A549 treated with ZK216348 at 1 μM for 4 hours (cell line): ENCODE measurements around the gene SEZ6. TPM values are rescaled to one million over a fixed set of nuclear protein-coding genes. Genes with fewer than 3 reads are reported as not detected.

Source experiments
- total RNA-seq: library from RNA; stranded (reverse); fragments of 200-300 nt; extraction: Qiagen RNA extraction; gene quantifications from 5 replicates; pipeline ENCODE4 v1.2.3, GENCODE V29; 2022; ENCODE audit warnings: low read depth

Gene SEZ6, protein sequence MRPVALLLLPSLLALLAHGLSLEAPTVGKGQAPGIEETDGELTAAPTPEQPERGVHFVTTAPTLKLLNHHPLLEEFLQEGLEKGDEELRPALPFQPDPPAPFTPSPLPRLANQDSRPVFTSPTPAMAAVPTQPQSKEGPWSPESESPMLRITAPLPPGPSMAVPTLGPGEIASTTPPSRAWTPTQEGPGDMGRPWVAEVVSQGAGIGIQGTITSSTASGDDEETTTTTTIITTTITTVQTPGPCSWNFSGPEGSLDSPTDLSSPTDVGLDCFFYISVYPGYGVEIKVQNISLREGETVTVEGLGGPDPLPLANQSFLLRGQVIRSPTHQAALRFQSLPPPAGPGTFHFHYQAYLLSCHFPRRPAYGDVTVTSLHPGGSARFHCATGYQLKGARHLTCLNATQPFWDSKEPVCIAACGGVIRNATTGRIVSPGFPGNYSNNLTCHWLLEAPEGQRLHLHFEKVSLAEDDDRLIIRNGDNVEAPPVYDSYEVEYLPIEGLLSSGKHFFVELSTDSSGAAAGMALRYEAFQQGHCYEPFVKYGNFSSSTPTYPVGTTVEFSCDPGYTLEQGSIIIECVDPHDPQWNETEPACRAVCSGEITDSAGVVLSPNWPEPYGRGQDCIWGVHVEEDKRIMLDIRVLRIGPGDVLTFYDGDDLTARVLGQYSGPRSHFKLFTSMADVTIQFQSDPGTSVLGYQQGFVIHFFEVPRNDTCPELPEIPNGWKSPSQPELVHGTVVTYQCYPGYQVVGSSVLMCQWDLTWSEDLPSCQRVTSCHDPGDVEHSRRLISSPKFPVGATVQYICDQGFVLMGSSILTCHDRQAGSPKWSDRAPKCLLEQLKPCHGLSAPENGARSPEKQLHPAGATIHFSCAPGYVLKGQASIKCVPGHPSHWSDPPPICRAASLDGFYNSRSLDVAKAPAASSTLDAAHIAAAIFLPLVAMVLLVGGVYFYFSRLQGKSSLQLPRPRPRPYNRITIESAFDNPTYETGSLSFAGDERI
- not detected in 5 replicates for total RNA-seq

DNA sequence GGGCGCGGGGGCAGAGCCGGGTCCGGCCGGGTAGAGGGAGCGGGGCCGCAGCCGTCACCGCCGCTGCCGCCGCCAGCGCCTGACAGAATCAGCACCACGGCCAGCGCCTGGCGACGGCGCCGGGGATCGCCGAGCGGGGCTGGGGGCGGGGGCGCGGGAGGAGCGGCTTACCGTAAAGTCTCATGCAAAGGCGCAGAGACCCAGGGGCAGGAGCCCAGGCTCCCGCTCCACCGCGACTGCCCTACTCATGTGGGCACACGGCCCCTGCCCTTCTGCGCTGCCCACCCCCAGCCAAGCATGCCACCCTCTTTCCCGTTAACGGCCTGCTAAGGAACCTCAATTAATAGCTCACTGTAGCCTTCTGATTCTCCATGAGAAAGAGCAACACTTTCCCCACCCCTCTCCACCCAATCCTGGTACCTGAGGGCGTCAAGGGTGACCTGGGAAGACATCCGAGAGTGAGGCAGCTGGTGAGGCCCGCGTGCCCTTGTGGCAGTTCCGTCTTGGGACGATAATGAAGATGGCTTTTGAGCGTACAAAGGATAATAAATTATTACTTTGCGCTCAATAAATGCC lies at the start of gene SEZ6:
Gene SEZ6, minus strand, starts transcription at position 98 of the 576 bp plus-strand sequence. CDS start 164 bp downstream, outside the sequence.

DNA sequence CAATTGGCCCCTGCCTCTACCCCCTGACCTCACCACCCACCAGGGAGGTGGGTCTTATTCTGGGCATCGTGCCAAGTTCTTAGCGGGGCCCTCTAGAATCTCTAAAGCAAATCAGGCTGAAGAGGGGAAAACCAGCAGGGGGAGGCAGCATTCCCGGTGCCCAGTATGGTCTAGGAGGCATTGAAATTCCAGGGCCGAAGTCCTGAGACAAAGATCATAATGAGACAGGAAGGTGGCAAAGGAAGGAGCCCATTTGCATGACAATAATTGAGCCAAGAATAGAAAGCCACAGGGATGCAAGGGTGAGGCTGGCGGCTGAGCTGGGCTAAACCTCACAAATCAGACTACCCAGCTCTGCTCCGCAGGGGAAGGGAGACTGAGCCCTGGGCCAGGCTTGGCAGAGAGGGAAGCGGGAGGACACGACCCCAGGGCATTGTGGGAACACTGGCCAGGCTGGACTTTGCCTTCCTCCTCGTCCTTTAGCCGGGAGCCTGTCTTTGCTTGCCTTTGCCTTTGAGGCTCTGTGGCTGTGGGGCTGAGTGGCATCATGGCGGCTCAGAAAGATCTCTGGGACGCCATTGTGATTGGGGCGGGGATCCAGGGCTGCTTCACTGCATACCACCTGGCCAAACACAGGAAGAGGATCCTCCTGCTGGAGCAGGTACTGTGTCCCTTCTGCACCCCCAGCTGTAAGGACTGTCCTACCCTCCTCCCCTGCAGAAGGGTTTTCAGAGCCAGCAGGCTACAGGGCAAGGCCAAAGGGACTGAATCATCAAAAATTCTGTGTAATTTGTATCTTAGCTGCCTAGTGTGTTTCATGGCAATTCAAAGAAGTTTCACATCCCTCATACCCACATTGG lies 37.1 kb upstream of the SEZ6 start, which contains the start of gene PIPOX:
Gene PIPOX, plus strand, starts transcription at position 463 of the 860 bp plus-strand sequence. Its CDS starts 85 bp downstream, at position 548.

DNA sequence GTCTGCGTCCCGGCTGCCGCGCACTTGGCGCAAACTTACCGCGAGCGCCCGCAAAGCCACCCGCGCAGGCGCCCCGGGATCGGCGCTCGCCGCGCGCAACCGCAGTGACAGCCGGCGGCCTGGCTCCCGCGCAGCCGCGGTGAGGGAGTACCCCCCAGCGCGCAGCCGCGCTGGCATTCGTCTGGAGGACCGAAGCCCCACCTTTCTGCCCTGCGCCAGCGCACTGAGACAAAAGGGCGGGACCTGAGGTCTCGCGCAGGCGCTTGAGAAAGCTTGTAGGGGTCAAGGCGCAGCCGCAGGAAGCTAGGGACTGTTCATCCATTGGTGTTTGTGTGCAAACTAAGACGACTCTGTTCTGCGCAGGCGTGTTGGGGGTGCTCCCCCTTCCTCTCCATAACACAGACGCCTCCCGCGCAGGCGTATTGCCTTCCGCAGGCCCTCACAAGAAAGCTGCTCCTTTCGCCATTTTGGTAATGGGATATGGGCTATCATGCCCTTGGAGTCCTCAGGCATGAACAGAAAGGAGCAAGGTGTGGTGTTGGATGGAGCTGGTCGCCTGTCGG lies 54.3 kb downstream of the SEZ6 start, which contains the start of gene PHF12:
Gene PHF12, minus strand, starts transcription at position 91 of the 563 bp plus-strand sequence. CDS start 558 bp downstream, outside the sequence.

Other genes with a start within 250 kb of the SEZ6 start
- 26.8 to 41.1 TPM (median 35.3 TPM) in 5 replicates for gene FAM222B, start 163.2 kb downstream of the SEZ6 start, total RNA-seq
- gene ERAL1, start 151.0 kb downstream of the SEZ6 start, total RNA-seq = 65.8 to 89.5 TPM (median 86.6 TPM) in 5 replicates
- 68.0 to 96.9 TPM (median 85.9 TPM) in 5 replicates for gene FLOT2, start 108.3 kb downstream of the SEZ6 start, total RNA-seq
- gene DHRS13, start 103.0 kb downstream of the SEZ6 start, total RNA-seq = 3.9 to 6.9 TPM (median 6.5 TPM) in 5 replicates
- gene PHF12, start 54.5 kb downstream of the SEZ6 start, total RNA-seq = 26.8 to 38.9 TPM (median 33.7 TPM) in 5 replicates
- 0.15 to 0.35 TPM in 2 of 5 replicates, not detected in the others for gene PIPOX, start 37.1 kb upstream of the SEZ6 start, total RNA-seq
- 18.4 to 33.9 TPM (median 28.9 TPM) in 5 replicates for gene MYO18A, start 174.4 kb upstream of the SEZ6 start, total RNA-seq
- gene CRYBA1, start 240.8 kb upstream of the SEZ6 start, total RNA-seq = not detected in 5 replicates